Liver (tissue), 3 donors: ENCODE data around the gene ANTXR1.

Source experiments
- ATF3 ChIP-seq: IDR thresholded peaks from 2 replicates; pipeline ENCODE4 v1.6.1; 2016; ENCODE audit warnings: antibody characterized with exemption
- CTCF ChIP-seq: fragments of 150-350 bp; IDR thresholded peaks from 2 replicates; pipeline ENCODE4 v1.5.1; 2017; ENCODE audit warnings: improper control_type of control experiment, low read depth, low read length; ENCODE audit not compliant: missing input control
- EGR1 ChIP-seq, 2 donors: IDR thresholded peaks; 2 replicates each; pipeline ENCODE4 v1.6.1; 2016 to 2018; ENCODE audit warnings: antibody characterized with exemption in 2 of 2, low read depth in 2 of 2
- FOXA1 ChIP-seq: IDR thresholded peaks from 2 replicates; pipeline ENCODE4 v1.6.1; 2016; ENCODE audit warnings: antibody characterized with exemption
- GABPA ChIP-seq, 2 donors: IDR thresholded peaks in 1 of 2; conservative IDR thresholded peaks in 1 of 2; 2 replicates each; pipeline ENCODE4 v1.6.1; 2016; ENCODE audit warnings: antibody characterized with exemption in 2 of 2, mild to moderate bottlenecking in 1 of 2, moderate library complexity in 1 of 2
- JUND ChIP-seq, 2 donors: IDR thresholded peaks; 2 replicates each; pipeline ENCODE4 v1.6.1; 2016; ENCODE audit warnings: antibody characterized with exemption in 2 of 2
- MAX ChIP-seq: IDR thresholded peaks from 2 replicates; pipeline ENCODE4 v1.6.1; 2016; ENCODE audit warnings: antibody characterized with exemption
- NR2F2 ChIP-seq: IDR thresholded peaks from 2 replicates; pipeline ENCODE4 v1.6.1; 2016; ENCODE audit warnings: antibody characterized with exemption
- RAD21 ChIP-seq, 2 donors: IDR thresholded peaks; 2 replicates each; pipeline ENCODE4 v1.6.1; 2016; ENCODE audit warnings: antibody characterized with exemption in 2 of 2, mild to moderate bottlenecking in 2 of 2
- REST ChIP-seq: IDR thresholded peaks from 2 replicates; pipeline ENCODE4 v1.6.1; 2016; ENCODE audit warnings: antibody characterized with exemption, mild to moderate bottlenecking
- SP1 ChIP-seq: IDR thresholded peaks from 2 replicates; pipeline ENCODE4 v1.6.1; 2018; ENCODE audit warnings: antibody characterized with exemption, mild to moderate bottlenecking
- TAF1 ChIP-seq: conservative IDR thresholded peaks from 2 replicates; pipeline ENCODE4 v1.6.1; 2016; ENCODE audit warnings: antibody characterized with exemption, mild to moderate bottlenecking
- YY1 ChIP-seq: IDR thresholded peaks from 2 replicates; pipeline ENCODE4 v1.6.1; 2016; ENCODE audit warnings: antibody characterized with exemption, mild to moderate bottlenecking
- ZBTB33 ChIP-seq: IDR thresholded peaks from 2 replicates; pipeline ENCODE4 v1.6.1; 2016; ENCODE audit warnings: antibody characterized with exemption
- donor health status: healthy.
- donor health status: healthy.

- TF ChIP-seq GABPA (IDR thresholded peaks at IDR 0.05 in 1 of 2, conservative IDR thresholded peaks at IDR 0.05 in 1 of 2): no peak
- TF ChIP-seq CTCF: no peak
- TF ChIP-seq TAF1: no peak
- TF ChIP-seq REST: no peak
- TF ChIP-seq FOXA1: no peak
- no peak for TF ChIP-seq MAX
- TF ChIP-seq ATF3: no peak
- TF ChIP-seq SP1: no peak
- TF ChIP-seq RAD21 (IDR thresholded peaks at IDR 0.05): no peak
- no peak for TF ChIP-seq JUND (IDR thresholded peaks at IDR 0.05)
- TF ChIP-seq YY1: no peak
- TF ChIP-seq NR2F2: no peak
- no peak for TF ChIP-seq ZBTB33
- TF ChIP-seq EGR1 (IDR thresholded peaks at IDR 0.05; ENCODE audit: low read depth in 2 of 2): no peak
Measured at GRCh38 chr2:69018678-69019095, 5.7 kb downstream of the ANTXR1 start.
